NCI-H69 (cell line): ENCODE data around the gene AMDHD2.
"Not testable (repeated sequence)": the region's sequence is repeated elsewhere in the genome, so short reads cannot be mapped to it uniquely, and the experiment has no call there.

ENCODE experiments used
- DNase-seq: peaks from one replicate; lab custom pipeline; 2025; lab: John Stamatoyannopoulos, UW

The AMDHD2 gene

DNA sequence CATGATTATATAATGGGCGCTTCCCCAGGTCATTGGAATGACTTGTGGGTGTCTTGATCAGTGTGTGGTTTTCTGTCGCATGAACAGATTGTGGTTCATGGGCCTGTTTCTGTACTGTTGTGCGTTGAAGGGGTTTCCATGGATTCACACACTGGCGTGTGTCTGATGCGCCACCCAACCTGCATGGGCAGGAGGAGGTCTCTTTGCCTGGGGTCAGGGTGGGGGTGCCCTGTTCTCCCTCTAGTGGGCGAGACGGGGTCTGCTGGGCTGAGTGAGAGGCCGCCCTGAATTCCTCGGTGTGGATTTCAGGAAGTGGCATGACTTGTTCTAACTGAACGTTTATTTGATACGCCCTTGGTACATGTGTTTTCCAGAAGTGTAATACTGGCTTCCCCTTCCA is 60.0 kb downstream of the AMDHD2 start:
- DNase-seq: not testable (repeated sequence)

DNA sequence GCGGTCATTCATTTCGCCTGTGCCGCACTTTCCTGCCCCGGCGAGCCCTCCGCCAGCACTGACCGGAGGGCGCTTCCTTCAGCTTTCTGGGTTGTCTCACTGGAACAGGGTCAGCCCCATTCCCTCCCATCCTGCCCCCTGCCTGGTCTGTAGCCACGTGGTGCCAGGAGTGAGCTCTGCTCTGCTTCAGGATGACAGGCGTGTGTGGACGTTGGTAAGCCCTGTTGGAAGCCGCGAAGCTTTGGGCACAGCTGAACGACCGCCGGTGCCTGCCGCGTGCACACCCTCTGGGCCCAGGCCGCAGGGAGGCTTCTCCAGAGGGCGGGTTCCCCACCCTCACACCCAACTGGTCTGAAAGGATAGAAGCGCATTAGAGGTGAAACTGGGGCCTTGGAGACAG is 60.6 kb downstream of the AMDHD2 start:
- not testable (repeated sequence) for DNase-seq
